Esophagus squamous epithelium (tissue), 5 donors: ENCODE results near the gene ECE2. TPM values are rescaled to one million over a fixed set of nuclear protein-coding genes. Genes with fewer than 3 reads are reported as not detected.
"Not testable (repeated sequence)": the region's sequence is repeated elsewhere in the genome, so short reads cannot be mapped to it uniquely, and the experiment has no call there.

Experiments used
- DNase-seq: peaks from one replicate; lab custom pipeline; 2025; lab: John Stamatoyannopoulos, UW
- H3K27ac ChIP-seq, 4 donors: fragments of 200-600 bp; sonication (generic); one replicate each; pipeline ENCODE4 v1.5.1; 2016 to 2019; ENCODE audit warnings: mild to moderate bottlenecking in 1 of 4
- H3K27me3 ChIP-seq, 4 donors: fragments of 200-600 bp; sonication (generic); 1 replicate in 3 of 4; 2 replicates in 1 of 4; pipeline versions ENCODE4 v1.5.1 to v1.6.0; 2017 to 2021; ENCODE audit warnings: antibody characterized with exemption in 1 of 4
- H3K36me3 ChIP-seq, 3 donors: fragments of 200-600 bp; sonication (generic); one replicate each; pipeline ENCODE4 v1.5.1; 2016 to 2019
- H3K4me1 ChIP-seq, 3 donors: fragments of 200-600 bp; sonication (generic); one replicate each; pipeline ENCODE4 v1.5.1; 2017 to 2019
- H3K4me3 ChIP-seq, 4 donors: fragments of 200-600 bp; sonication (generic); 1 replicate in 3 of 4; 2 replicates in 1 of 4; pipeline ENCODE4 v1.5.1; 2016 to 2019; ENCODE audit warnings: mild to moderate bottlenecking in 2 of 4, moderate library complexity in 1 of 4
- H3K9me3 ChIP-seq, 3 donors: fragments of 200-600 bp; sonication (generic); one replicate each; pipeline ENCODE4 v1.5.1; 2016 to 2019
- POLR2A ChIP-seq, 4 donors: fragments of 450-650 bp; IDR thresholded peaks; one replicate each; pipeline ENCODE4 v1.6.1; 2017; ENCODE audit warnings: antibody characterized with exemption in 4 of 4, mild to moderate bottlenecking in 4 of 4, moderate library complexity in 3 of 4
- WGBS, 2 donors: methylation state at CpG; one replicate each; pipeline ENCODE4 v1.1.5; 2018; 5-methylcytosine and 5-hydroxymethylcytosine counted together
- intact Hi-C: fragments of 100-400 bp; cut with DNase I; formaldehyde crosslinking; loops from one replicate; pipeline ENCODE4 v1.15.0; 2022
- total RNA-seq, 4 donors: library from RNA; depleted of rRNA; stranded (reverse); fragments of >200 nt; gene quantifications; one replicate each; pipeline ENCODE4 v1.1.0, GENCODE V29; 2016
- TF ChIP-seq, protein P1 (sequence below), 6 experiments: fragments of 450-650 bp in 4 of 6; fragments of 200-600 bp in 2 of 6; sonication (generic) in 2 of 6; IDR thresholded peaks; one replicate each; pipeline ENCODE4 v1.5.1; 2016 to 2019; ENCODE audit warnings: antibody characterized with exemption in 6 of 6, mild to moderate bottlenecking in 4 of 6, moderate library complexity in 4 of 6
- donor health status: DM: yes; HTN: yes; CAD: no.

ECE2 gene
- total RNA-seq, 4 donors from 2014 or later, result not detected

DNA sequence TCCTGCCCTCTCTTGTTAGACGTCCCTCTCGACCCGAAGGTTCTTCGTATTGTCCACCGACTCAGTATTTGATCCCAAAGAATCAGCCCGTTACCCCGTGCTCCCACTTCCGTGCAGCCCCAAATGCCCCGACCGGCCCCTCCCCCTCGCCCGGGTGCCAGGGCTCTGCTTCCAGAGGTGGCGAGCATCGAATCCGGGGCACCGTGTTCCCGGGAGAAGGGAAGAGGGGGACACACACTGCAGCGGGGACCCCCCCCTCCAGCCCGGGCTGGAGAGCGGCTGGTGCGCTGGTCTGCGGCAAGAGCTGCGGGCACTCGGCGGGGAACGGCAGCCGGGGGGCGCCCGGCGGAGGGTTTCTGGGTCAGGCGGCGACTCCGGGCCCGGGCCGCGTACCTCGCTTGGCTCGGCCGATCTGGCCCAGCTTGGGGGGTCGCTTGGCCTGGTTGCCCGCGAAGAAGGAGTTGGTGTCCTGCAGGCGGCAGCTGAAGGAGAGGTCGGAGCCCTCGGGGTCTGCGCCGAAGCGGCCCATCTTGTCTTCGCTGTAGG, 15.0 kb upstream of the ECE2 start:
- peaks cover 23 to 37% (median 31%) of the 10 kb centered on the region in 3 donors for H3K4me1 ChIP-seq
- H3K4me3 ChIP-seq, result peak overlapping the region; percentile 35 to 70 (median 46)
- H3K9me3 ChIP-seq, result no peaks in the 10 kb centered on the region
- intact Hi-C loops, result no loop called here
- 0 to 7% methylated on average over 4 to 9 of the region's 49 CpGs for WGBS, 2 donors
- no peak for DNase-seq
- H3K27me3 ChIP-seq, result peaks cover 17 to 77% (median 21%) of the 10 kb centered on the region in 4 donors
- peaks cover 0 to 16% (median 4%) of the 10 kb centered on the region in 3 donors for H3K36me3 ChIP-seq
- H3K27ac ChIP-seq, result no peak overlapping the region
- TF ChIP-seq POLR2A (IDR thresholded peaks at IDR 0.05), result no peak
- TF ChIP-seq, protein P1, sequence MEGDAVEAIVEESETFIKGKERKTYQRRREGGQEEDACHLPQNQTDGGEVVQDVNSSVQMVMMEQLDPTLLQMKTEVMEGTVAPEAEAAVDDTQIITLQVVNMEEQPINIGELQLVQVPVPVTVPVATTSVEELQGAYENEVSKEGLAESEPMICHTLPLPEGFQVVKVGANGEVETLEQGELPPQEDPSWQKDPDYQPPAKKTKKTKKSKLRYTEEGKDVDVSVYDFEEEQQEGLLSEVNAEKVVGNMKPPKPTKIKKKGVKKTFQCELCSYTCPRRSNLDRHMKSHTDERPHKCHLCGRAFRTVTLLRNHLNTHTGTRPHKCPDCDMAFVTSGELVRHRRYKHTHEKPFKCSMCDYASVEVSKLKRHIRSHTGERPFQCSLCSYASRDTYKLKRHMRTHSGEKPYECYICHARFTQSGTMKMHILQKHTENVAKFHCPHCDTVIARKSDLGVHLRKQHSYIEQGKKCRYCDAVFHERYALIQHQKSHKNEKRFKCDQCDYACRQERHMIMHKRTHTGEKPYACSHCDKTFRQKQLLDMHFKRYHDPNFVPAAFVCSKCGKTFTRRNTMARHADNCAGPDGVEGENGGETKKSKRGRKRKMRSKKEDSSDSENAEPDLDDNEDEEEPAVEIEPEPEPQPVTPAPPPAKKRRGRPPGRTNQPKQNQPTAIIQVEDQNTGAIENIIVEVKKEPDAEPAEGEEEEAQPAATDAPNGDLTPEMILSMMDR (IDR thresholded peaks at IDR 0.05), result no peak

DNA sequence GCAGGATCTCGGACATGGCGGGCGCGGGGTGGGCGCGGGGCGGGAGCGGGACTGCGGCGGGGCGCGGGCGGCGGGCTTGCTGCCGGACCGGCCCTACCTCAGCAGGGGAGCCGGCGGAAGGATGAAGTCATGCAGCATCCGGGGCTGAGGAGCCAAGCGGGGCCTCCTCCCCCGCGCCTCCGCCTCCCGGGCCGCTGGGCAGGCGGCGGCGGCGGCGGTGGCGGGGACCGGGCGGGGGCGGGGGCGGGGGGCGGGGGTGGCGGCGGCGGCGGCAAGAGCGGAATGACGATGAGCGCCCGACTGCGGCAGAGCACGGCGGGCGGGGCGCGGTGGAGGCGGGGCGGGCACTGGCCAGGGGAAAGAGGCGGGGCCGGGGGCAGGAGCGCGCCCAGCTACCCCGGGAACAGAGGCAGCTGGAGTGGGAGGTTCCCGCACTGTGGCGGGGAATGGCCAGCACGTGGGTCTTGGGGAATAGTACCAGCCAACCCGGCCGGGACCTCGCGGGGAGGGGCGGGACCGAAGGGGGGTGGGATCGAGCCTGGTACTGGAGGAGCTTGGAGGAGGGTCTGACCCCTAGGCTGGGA, 14.5 kb upstream of the ECE2 start, which contains the start of gene CAMK2N2:
Gene CAMK2N2 (minus strand): TSS at position 284 of the 584 bp plus-strand sequence. CDS start 268 bp downstream, at position 16.
- intact Hi-C loops, result no loop called here
- peaks cover 17 to 83% (median 21%) of the 10 kb centered on the region in 4 donors for H3K27me3 ChIP-seq
- TF ChIP-seq, protein P1 (IDR thresholded peaks at IDR 0.05), result no peak
- no peak for TF ChIP-seq POLR2A (IDR thresholded peaks at IDR 0.05)
- WGBS, 2 donors, result 0% methylated on average over 5 to 18 of the region's 67 CpGs
- no peaks in the 10 kb centered on the region for H3K9me3 ChIP-seq
- H3K27ac ChIP-seq, result no peak within 1 kb of the TSS
- H3K36me3 ChIP-seq, result peaks cover 0 to 16% (median 4%) of the 10 kb centered on the region in 3 donors
- DNase-seq, result no peak
- H3K4me1 ChIP-seq, result peaks cover 23 to 37% (median 31%) of the 10 kb centered on the region in 3 donors
- peak within 1 kb of the TSS; percentile 35 to 70 (median 46) for H3K4me3 ChIP-seq

DNA sequence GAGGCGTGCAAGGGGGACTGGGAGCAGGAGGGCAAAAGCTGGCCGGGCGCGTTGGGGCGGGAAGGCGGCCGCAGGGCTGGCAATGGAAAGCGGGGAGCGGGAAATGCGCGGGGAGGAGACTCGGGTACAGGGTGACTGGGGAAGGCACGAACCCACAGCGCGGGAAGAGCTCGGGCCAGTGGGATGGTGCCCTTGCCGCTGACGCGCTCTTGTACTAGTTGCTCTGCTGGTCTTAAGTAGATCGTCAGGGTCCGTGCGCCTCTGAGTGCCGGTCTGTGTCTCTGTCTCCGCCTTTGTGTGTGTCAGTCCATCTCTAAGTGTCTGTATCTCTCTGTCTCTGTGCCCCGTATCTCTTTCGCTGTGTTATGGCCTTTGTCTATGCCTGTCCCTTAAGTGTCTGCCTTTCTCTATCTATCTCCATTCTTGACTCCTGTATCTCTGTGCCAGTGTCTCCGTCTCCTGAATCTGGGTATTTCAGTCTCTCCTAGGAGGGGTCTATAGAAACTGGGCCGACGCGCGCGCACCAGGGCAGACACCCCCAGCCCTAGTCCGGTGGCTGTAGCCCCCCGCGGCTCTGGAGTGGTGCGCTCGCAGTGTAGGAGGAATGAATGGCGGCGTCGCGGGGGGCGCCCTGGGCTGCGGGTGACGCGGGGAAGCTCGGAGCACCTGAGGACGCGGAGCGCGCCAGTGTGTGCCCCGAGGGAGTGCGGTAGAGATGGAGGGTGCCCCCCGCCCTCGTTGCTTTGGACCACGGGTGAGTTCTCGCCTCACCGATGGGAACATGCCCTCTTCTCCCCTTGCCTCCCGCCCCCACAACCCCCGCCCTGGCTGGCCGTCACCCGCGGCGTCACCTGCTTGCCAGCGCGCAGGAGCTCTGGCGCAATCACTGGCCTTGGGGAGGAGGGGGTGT, 13.7 kb upstream of the ECE2 start:
- intact Hi-C loops, result no loop called here
- TF ChIP-seq POLR2A (IDR thresholded peaks at IDR 0.05), result no peak
- TF ChIP-seq, protein P1 (IDR thresholded peaks at IDR 0.05), result no peak
- H3K4me1 ChIP-seq, result peaks cover 23 to 37% (median 31%) of the 10 kb centered on the region in 3 donors
- peaks cover 17 to 91% (median 21%) of the 10 kb centered on the region in 4 donors for H3K27me3 ChIP-seq
- 1 to 2% methylated on average over 25 to 32 of the region's 66 CpGs for whole genome bisulfite sequencing, 2 donors
- peaks cover 0 to 16% (median 4%) of the 10 kb centered on the region in 3 donors for H3K36me3 ChIP-seq
- H3K4me3 ChIP-seq, result peak overlapping the region; percentile 35 to 70 (median 46)
- no peak for DNase-seq
- H3K27ac ChIP-seq, result no peak overlapping the region
- no peaks in the 10 kb centered on the region for H3K9me3 ChIP-seq

DNA sequence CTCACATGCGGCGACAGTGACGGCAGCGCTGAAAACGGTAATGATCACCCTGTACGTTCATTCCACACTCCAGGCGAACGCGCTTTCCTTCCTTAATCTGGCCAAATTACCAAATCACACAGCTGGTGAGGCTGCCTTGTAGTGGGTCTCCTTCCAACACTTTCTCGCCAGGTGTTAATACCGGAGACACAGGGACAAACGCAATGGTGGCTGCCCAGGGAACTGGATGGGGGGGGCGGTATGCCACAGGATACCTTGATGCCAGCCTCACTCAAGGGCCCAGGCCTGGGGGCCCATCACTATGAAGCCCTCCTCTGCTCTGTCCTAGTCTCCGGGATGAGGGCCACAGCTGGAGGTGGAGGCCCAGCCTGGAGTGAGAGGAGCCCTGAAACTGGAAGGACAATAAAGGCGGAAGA, 13.1 kb upstream of the ECE2 start:
- TF ChIP-seq POLR2A (IDR thresholded peaks at IDR 0.05), result no peak
- TF ChIP-seq, protein P1 (IDR thresholded peaks at IDR 0.05), result no peak
- no peak for DNase-seq
- H3K36me3 ChIP-seq, result peaks cover 0 to 15% (median 4%) of the 10 kb centered on the region in 3 donors
- H3K27ac ChIP-seq, result no peak overlapping the region
- peaks cover 23 to 37% (median 31%) of the 10 kb centered on the region in 3 donors for H3K4me1 ChIP-seq
- 19 to 86% methylated on average over 1 to 7 of the region's 15 CpGs for WGBS, 2 donors
- peak overlapping the region in 1 of 4 donors; percentile 70 for H3K4me3 ChIP-seq
- no peaks in the 10 kb centered on the region for H3K9me3 ChIP-seq
- peaks cover 17 to 94% (median 21%) of the 10 kb centered on the region in 4 donors for H3K27me3 ChIP-seq
- intact Hi-C loops, result no loop called here

DNA sequence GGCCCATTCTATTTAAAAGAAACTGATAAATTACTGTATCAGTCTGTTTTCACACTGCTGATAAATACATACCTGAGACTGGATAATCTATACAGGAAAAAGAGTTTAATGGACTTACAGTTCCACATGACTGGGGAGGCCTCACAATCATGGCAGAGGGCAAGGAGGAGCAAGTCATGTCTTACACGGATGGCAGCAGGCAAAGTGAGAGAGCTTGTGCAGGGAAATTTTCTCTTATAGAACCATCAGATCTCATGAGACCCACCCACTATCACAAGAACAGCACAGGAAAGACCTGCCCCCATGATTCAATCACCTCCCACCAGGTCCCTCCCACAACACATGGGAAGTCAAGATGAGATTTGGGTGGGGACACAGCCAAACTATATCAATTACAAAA, 8.6 kb upstream of the ECE2 start:
- H3K4me1 ChIP-seq, H3K36me3 ChIP-seq, DNase-seq, H3K4me3 ChIP-seq, intact Hi-C loops, H3K27ac ChIP-seq, H3K9me3 ChIP-seq: not testable (repeated sequence)
- H3K27me3 ChIP-seq, result peaks cover 6 to 84% (median 8%) of the 10 kb centered on the region in 4 donors
- 70 to 93% methylated on average over 1 of the region's 1 CpG for WGBS, 2 donors
